ENCODE measurements around the gene DLG2.

DLG2 gene

GRCh38 chr11:84518631-84519183 lies 1108.4 kb downstream of the DLG2 start:
- H3K4ac ChIP-seq (ENCODE audit: low read depth in 1 of 2, low read length in 2 of 2) = no peak overlapping the region
- H3K4me2 ChIP-seq (ENCODE audit: low read length, poor library complexity, severe bottlenecking) = no peak overlapping the region
- no peak overlapping the region for H2BK15ac ChIP-seq (ENCODE audit: low read depth, poor library complexity, severe bottlenecking)
- H4K91ac ChIP-seq (ENCODE audit: low read length) = no peak overlapping the region
- H2BK12ac ChIP-seq (ENCODE audit: low read length in 2 of 2) = no peak overlapping the region
- no peak overlapping the region for H3K4me3 ChIP-seq (ENCODE audit: insufficient read depth in 1 of 2, low read depth in 1 of 2, low read length in 2 of 2)
- H3K4me1 ChIP-seq (ENCODE audit: control insufficient read depth, insufficient read depth, low read depth, low read length) = no peaks in the 10 kb centered on the region
- no peaks in the 10 kb centered on the region for H3K27me3 ChIP-seq (ENCODE audit: control insufficient read depth in 1 of 2, insufficient read depth in 1 of 2, low read length in 2 of 2)
- no peak overlapping the region for H4K8ac ChIP-seq (ENCODE audit: low read length)
- DNase-seq = no peak
- H3K9ac ChIP-seq (ENCODE audit: low read length) = no peak overlapping the region
- H3K23ac ChIP-seq (ENCODE audit: low read length in 2 of 2) = no peak overlapping the region
- no peaks in the 10 kb centered on the region for H3K36me3 ChIP-seq (ENCODE audit: control insufficient read depth in 1 of 2, insufficient read depth in 2 of 2, low read depth in 1 of 2, low read length in 2 of 2)
- H3K79me1 ChIP-seq (replicated peaks; ENCODE audit: low read length, poor library complexity, severe bottlenecking) = no peaks in the 10 kb centered on the region
- H3K27ac ChIP-seq (ENCODE audit: low read length, poor library complexity, severe bottlenecking) = no peak overlapping the region
- no peak overlapping the region for H2AK5ac ChIP-seq (ENCODE audit: low read length, severe bottlenecking)
- H2BK120ac ChIP-seq (ENCODE audit: low read depth, low read length) = no peak overlapping the region
- 80% methylated on average over 1 of the region's 2 CpGs for WGBS
- H2AFZ ChIP-seq (ENCODE audit: low read depth, low read length) = no peak overlapping the region
- H3K14ac ChIP-seq (ENCODE audit: low read length in 2 of 2) = no peak overlapping the region
- H3K9me3 ChIP-seq (ENCODE audit: control insufficient read depth, low read length) = no peaks in the 10 kb centered on the region
- no peak overlapping the region for H2BK5ac ChIP-seq (ENCODE audit: low read depth, low read length, poor library complexity, severe bottlenecking)
- H3K18ac ChIP-seq (ENCODE audit: low read depth in 1 of 2, low read length in 2 of 2) = no peak overlapping the region

DNA sequence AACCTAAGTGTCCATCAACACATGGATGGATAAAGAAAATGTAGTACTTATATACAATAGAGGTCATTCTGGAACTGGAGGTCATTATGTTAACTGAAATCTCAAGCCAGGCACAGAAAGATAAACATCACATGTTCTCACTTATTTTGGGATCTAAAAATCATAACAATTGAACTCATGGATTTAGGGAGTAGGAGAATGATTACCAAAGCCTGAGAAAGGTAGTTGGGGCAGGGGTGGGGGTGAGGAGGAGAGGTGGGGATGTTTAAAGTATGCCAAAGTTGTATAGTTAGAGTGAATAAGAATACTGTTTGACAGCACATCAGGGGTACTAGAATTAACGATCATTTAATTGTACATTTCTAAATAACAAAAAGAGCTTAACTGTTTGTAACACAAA lies 1112.7 kb downstream of the DLG2 start:
- no peak overlapping the region for H2BK120ac ChIP-seq (ENCODE audit: low read depth, low read length)
- H3K14ac ChIP-seq (ENCODE audit: low read length in 2 of 2) = no peak overlapping the region
- no peaks in the 10 kb centered on the region for H3K79me1 ChIP-seq (replicated peaks; ENCODE audit: low read length, poor library complexity, severe bottlenecking)
- no peak overlapping the region for H2BK15ac ChIP-seq (ENCODE audit: low read depth, poor library complexity, severe bottlenecking)
- H2AK5ac ChIP-seq (ENCODE audit: low read length, severe bottlenecking) = no peak overlapping the region
- H4K8ac ChIP-seq (ENCODE audit: low read length) = no peak overlapping the region
- H3K9ac ChIP-seq (ENCODE audit: low read length) = no peak overlapping the region
- H3K9me3 ChIP-seq (ENCODE audit: control insufficient read depth, low read length) = no peaks in the 10 kb centered on the region
- H3K4me2 ChIP-seq (ENCODE audit: low read length, poor library complexity, severe bottlenecking) = no peak overlapping the region
- H4K91ac ChIP-seq (ENCODE audit: low read length) = no peak overlapping the region
- no peak overlapping the region for H2BK5ac ChIP-seq (ENCODE audit: low read depth, low read length, poor library complexity, severe bottlenecking)
- H3K18ac ChIP-seq (ENCODE audit: low read depth in 1 of 2, low read length in 2 of 2) = no peak overlapping the region
- no peak overlapping the region for H3K23ac ChIP-seq (ENCODE audit: low read length in 2 of 2)
- no peak overlapping the region for H3K27ac ChIP-seq (ENCODE audit: low read length, poor library complexity, severe bottlenecking)
- H2BK12ac ChIP-seq (ENCODE audit: low read length in 2 of 2) = no peak overlapping the region
- no CpG with 5 or more reads among the region's 1 CpG for WGBS
- no peak for DNase-seq
- H3K4me1 ChIP-seq (ENCODE audit: control insufficient read depth, insufficient read depth, low read depth, low read length) = no peaks in the 10 kb centered on the region
- H3K4ac ChIP-seq (ENCODE audit: low read depth in 1 of 2, low read length in 2 of 2) = no peak overlapping the region
- H3K27me3 ChIP-seq (ENCODE audit: control insufficient read depth in 1 of 2, insufficient read depth in 1 of 2, low read length in 2 of 2) = no peaks in the 10 kb centered on the region
- H3K36me3 ChIP-seq (ENCODE audit: control insufficient read depth in 1 of 2, insufficient read depth in 2 of 2, low read depth in 1 of 2, low read length in 2 of 2) = no peaks in the 10 kb centered on the region
- no peak overlapping the region for H3K4me3 ChIP-seq (ENCODE audit: insufficient read depth in 1 of 2, low read depth in 1 of 2, low read length in 2 of 2)
- H2AFZ ChIP-seq (ENCODE audit: low read depth, low read length) = no peak overlapping the region

DNA sequence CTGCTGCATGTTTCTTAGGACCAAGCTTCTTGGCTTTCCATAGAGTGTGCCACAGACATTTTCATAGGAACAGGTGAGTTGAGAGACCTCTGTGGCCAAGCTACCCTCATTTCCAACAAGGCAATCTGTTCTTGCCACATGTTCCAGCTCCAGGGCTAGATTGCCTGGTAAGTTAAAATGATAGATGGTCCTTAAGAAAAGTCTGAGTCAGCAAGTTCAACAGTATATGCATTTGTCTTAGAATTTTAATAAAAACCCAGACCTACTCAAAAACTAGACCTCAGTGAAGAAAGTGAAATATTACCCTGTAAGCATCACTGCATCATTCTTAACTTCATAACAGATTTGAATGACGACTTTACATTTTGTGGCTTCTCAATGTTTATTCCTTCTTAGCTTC lies 1123.6 kb downstream of the DLG2 start:
- Histone ChIP-seq H2AK5ac (ENCODE audit: low read length, severe bottlenecking) (no peak overlapping the region), H2AFZ (ENCODE audit: low read depth, low read length) (no peak overlapping the region), H3K4me2 (ENCODE audit: low read length, poor library complexity, severe bottlenecking) (no peak overlapping the region), H3K27ac (ENCODE audit: low read length, poor library complexity, severe bottlenecking) (no peak overlapping the region), H3K9me3 (ENCODE audit: control insufficient read depth, low read length) (no peaks in the 10 kb centered on the region), H2BK5ac (ENCODE audit: low read depth, low read length, poor library complexity, severe bottlenecking) (no peak overlapping the region), H3K14ac (ENCODE audit: low read length in 2 of 2) (no peak overlapping the region), H3K79me1 (replicated peaks; ENCODE audit: low read length, poor library complexity, severe bottlenecking) (no peaks in the 10 kb centered on the region), H3K18ac (ENCODE audit: low read depth in 1 of 2, low read length in 2 of 2) (no peak overlapping the region), H4K91ac (ENCODE audit: low read length) (no peak overlapping the region), H2BK120ac (ENCODE audit: low read depth, low read length) (no peak overlapping the region), H4K8ac (ENCODE audit: low read length) (no peak overlapping the region), H3K27me3 (ENCODE audit: control insufficient read depth in 1 of 2, insufficient read depth in 1 of 2, low read length in 2 of 2) (no peaks in the 10 kb centered on the region), H3K4me3 (ENCODE audit: insufficient read depth in 1 of 2, low read depth in 1 of 2, low read length in 2 of 2) (no peak overlapping the region), H2BK12ac (ENCODE audit: low read length in 2 of 2) (no peak overlapping the region), H2BK15ac (ENCODE audit: low read depth, poor library complexity, severe bottlenecking) (no peak overlapping the region), H3K23ac (ENCODE audit: low read length in 2 of 2) (no peak overlapping the region), H3K4me1 (ENCODE audit: control insufficient read depth, insufficient read depth, low read depth, low read length) (no peaks in the 10 kb centered on the region), H3K36me3 (ENCODE audit: control insufficient read depth in 1 of 2, insufficient read depth in 2 of 2, low read depth in 1 of 2, low read length in 2 of 2) (no peaks in the 10 kb centered on the region), H3K4ac (ENCODE audit: low read depth in 1 of 2, low read length in 2 of 2) (no peak overlapping the region), H3K9ac (ENCODE audit: low read length) (no peak overlapping the region)
- WGBS = 90% methylated on average over 1 of the region's 1 CpG
- DNase-seq = no peak

- Histone ChIP-seq H3K18ac (ENCODE audit: low read depth in 1 of 2, low read length in 2 of 2) (no peak overlapping the region), H2AK5ac (ENCODE audit: low read length, severe bottlenecking) (no peak overlapping the region), H3K4ac (ENCODE audit: low read depth in 1 of 2, low read length in 2 of 2) (no peak overlapping the region), H3K27me3 (ENCODE audit: control insufficient read depth in 1 of 2, insufficient read depth in 1 of 2, low read length in 2 of 2) (no peaks in the 10 kb centered on the region), H3K79me1 (replicated peaks; ENCODE audit: low read length, poor library complexity, severe bottlenecking) (no peaks in the 10 kb centered on the region), H3K14ac (ENCODE audit: low read length in 2 of 2) (no peak overlapping the region), H2BK5ac (ENCODE audit: low read depth, low read length, poor library complexity, severe bottlenecking) (no peak overlapping the region), H2AFZ (ENCODE audit: low read depth, low read length) (no peak overlapping the region), H2BK15ac (ENCODE audit: low read depth, poor library complexity, severe bottlenecking) (no peak overlapping the region), H2BK12ac (ENCODE audit: low read length in 2 of 2) (no peak overlapping the region), H3K4me1 (ENCODE audit: control insufficient read depth, insufficient read depth, low read depth, low read length) (no peaks in the 10 kb centered on the region), H3K9me3 (ENCODE audit: control insufficient read depth, low read length) (no peaks in the 10 kb centered on the region), H3K23ac (ENCODE audit: low read length in 2 of 2) (no peak overlapping the region), H3K9ac (ENCODE audit: low read length) (no peak overlapping the region), H3K4me3 (ENCODE audit: insufficient read depth in 1 of 2, low read depth in 1 of 2, low read length in 2 of 2) (no peak overlapping the region), H4K8ac (ENCODE audit: low read length) (no peak overlapping the region), H3K27ac (ENCODE audit: low read length, poor library complexity, severe bottlenecking) (no peak overlapping the region), H3K4me2 (ENCODE audit: low read length, poor library complexity, severe bottlenecking) (no peak overlapping the region), H2BK120ac (ENCODE audit: low read depth, low read length) (no peak overlapping the region), H3K36me3 (ENCODE audit: control insufficient read depth in 1 of 2, insufficient read depth in 2 of 2, low read depth in 1 of 2, low read length in 2 of 2) (no peaks in the 10 kb centered on the region), H4K91ac (ENCODE audit: low read length) (no peak overlapping the region)
- DNase-seq = no peak
Observed at GRCh38 chr11:84501750-84502149, 1125.4 kb downstream of the DLG2 start.

Measured in mesenchymal stem cell (in vitro differentiated cells and primary cell).